ENCODE data around the gene BLZF1.
A peak's percentile ranks its signal among the peaks of the same experiment; 100 is the strongest.

- TF ChIP-seq CTCF (IDR thresholded peaks at IDR 0.05; ENCODE audit: low read length) (peak; percentile 86), EZH2 (IDR thresholded peaks at IDR 0.05; ENCODE audit: borderline replicate concordance, low read length) (no peak)
These were observed 19.5 kb upstream of the BLZF1 start for GRCh38 chr1:169348383-169349036.
